Esophagus muscularis mucosa (tissue), 4 donors: ENCODE data around the gene RBBP9. TPM values are rescaled to one million over a fixed set of nuclear protein-coding genes. Genes with fewer than 3 reads are reported as not detected.
"Not testable (repeated sequence)": the region's sequence is repeated elsewhere in the genome, so short reads cannot be mapped to it uniquely, and the experiment has no call there.

ENCODE experiments used
- DNase-seq: peaks from one replicate; pipeline ENCODE4 v3.0.0-alpha.2; 2017; ENCODE audit errors: extremely low spot score
- H3K27ac ChIP-seq, 4 donors: fragments of 200-600 bp; sonication (generic); replicated peaks in 1 of 4; 1 replicate in 3 of 4; 2 replicates in 1 of 4; pipeline ENCODE4 v1.5.1; 2016 to 2019; ENCODE audit warnings: mild to moderate bottlenecking in 1 of 4
- H3K27me3 ChIP-seq, 4 donors: fragments of 200-600 bp; sonication (generic); one replicate each; pipeline versions ENCODE4 v1.5.1 to v1.6.0; 2016 to 2019
- H3K36me3 ChIP-seq, 4 donors: fragments of 200-600 bp; sonication (generic); one replicate each; pipeline ENCODE4 v1.5.1; 2016 to 2019
- H3K4me1 ChIP-seq, 4 donors: fragments of 200-600 bp; sonication (generic); one replicate each; pipeline ENCODE4 v1.5.1; 2016 to 2019
- H3K4me3 ChIP-seq, 4 donors: fragments of 200-600 bp; sonication (generic); 1 replicate in 2 of 4; 2 replicates in 2 of 4; pipeline ENCODE4 v1.5.1; 2016 to 2019; ENCODE audit warnings: mild to moderate bottlenecking in 4 of 4, moderate library complexity in 1 of 4
- H3K9me3 ChIP-seq, 4 donors: fragments of 200-600 bp; sonication (generic); 1 replicate in 3 of 4; 2 replicates in 1 of 4; pipeline ENCODE4 v1.5.1; 2016 to 2019
- CTCF ChIP-seq, 3 experiments: fragments of 200-600 bp in 2 of 3; fragments of 450-650 bp in 1 of 3; sonication (generic) in 2 of 3; IDR thresholded peaks; one replicate each; pipeline ENCODE4 v1.5.1; 2017 to 2019; ENCODE audit warnings: antibody characterized with exemption in 3 of 3, mild to moderate bottlenecking in 2 of 3, moderate library complexity in 1 of 3
- EP300 ChIP-seq: sonication (generic); formaldehyde crosslinking; IDR thresholded peaks from one replicate; pipeline ENCODE4 v1.6.1; 2017; ENCODE audit warnings: antibody characterized with exemption
- POLR2A ChIP-seq: fragments of 450-650 bp; IDR thresholded peaks from one replicate; pipeline ENCODE4 v1.6.1; 2017; ENCODE audit warnings: antibody characterized with exemption, moderate library complexity, mild to moderate bottlenecking, low read depth
- POLR2AphosphoS5 ChIP-seq, 2 donors: sonication (generic); formaldehyde crosslinking; IDR thresholded peaks; one replicate each; pipeline ENCODE4 v1.6.1; 2017; ENCODE audit warnings: antibody characterized with exemption in 2 of 2
- WGBS: methylation state at CpG from one replicate; pipeline ENCODE4 v1.1.5; 2018; 5-methylcytosine and 5-hydroxymethylcytosine counted together
- intact Hi-C: fragments of 100-400 bp; cut with DNase I; formaldehyde crosslinking; loops from one replicate; pipeline ENCODE4 v1.15.1; 2023
- total RNA-seq, 4 donors: library from RNA; depleted of rRNA; stranded (reverse); fragments of >200 nt; gene quantifications; one replicate each; pipeline versions ENCODE4 v1.1.0 to v1.2.1, GENCODE V29; 2016

Gene RBBP9
- total RNA-seq, 4 donors from 2014 or later = 13.7 to 16.7 (median 15.3) TPM

GRCh38 chr20:18511571-18511970, 14.5 kb upstream of the RBBP9 start:
- no peaks in the 10 kb centered on the region for H3K9me3 ChIP-seq
- peaks cover 14 to 20% (median 18%) of the 10 kb centered on the region in 4 donors for H3K4me1 ChIP-seq
- intact Hi-C loops = no loop called here
- H3K4me3 ChIP-seq = no peak overlapping the region
- 70% methylated on average over 1 of the region's 1 CpG for WGBS
- no peaks in the 10 kb centered on the region for H3K27me3 ChIP-seq
- no peak for DNase-seq
- H3K36me3 ChIP-seq = peaks cover 14 to 66% (median 42%) of the 10 kb centered on the region in 4 donors
- no peak for TF ChIP-seq POLR2A
- no peak overlapping the region for H3K27ac ChIP-seq

- Histone ChIP-seq H3K27me3 (peaks cover 0 to 24% (median 0%) of the 10 kb centered on the region in 4 donors), H3K36me3 (peaks cover 0 to 26% (median 13%) of the 10 kb centered on the region in 4 donors), H3K27ac (peak within 1 kb of the TSS; percentile 89 to 96 (median 96)), H3K4me3 (peak within 1 kb of the TSS; percentile 69 to 89 (median 84)), H3K4me1 (peaks cover 14 to 20% (median 18%) of the 10 kb centered on the region in 4 donors), H3K9me3 (no peaks in the 10 kb centered on the region)
- TF ChIP-seq CTCF (IDR thresholded peaks at IDR 0.05) = no peak
- peak; percentile 38 for TF ChIP-seq POLR2A
- TF ChIP-seq EP300 = no peak
- TF ChIP-seq POLR2AphosphoS5 (IDR thresholded peaks at IDR 0.05) = peak; percentile 91 to 96
- DNase-seq = peak; percentile 99
- WGBS = 0% methylated on average over 51 of the region's 69 CpGs
- intact Hi-C loops = loop anchor here (5.0 kb wide), 2 partner anchors 40 to 60 kb away; partner anchors contain the start of genes DZANK1, POLR3F and SMIM26
Observed at GRCh38 chr20:18507218-18508191, 10.5 kb upstream of the RBBP9 start, which contains the start of gene SEC23B. Gene SEC23B (plus strand): TSS chr20:18507940. CDS start chr20:18510836, 2,896 bp downstream.

GRCh38 chr20:18506744-18507143, 9.7 kb upstream of the RBBP9 start:
- H3K27ac ChIP-seq = peak overlapping the region; percentile 89 to 96 (median 96)
- WGBS = 65% methylated on average over 8 of the region's 8 CpGs
- intact Hi-C loops = loop anchor here (5.0 kb wide), 2 partner anchors 39 to 61 kb away; partner anchors contain the start of genes DZANK1, POLR3F and SMIM26
- H3K4me3 ChIP-seq = peak overlapping the region; percentile 69 to 89 (median 84)
- no peak for TF ChIP-seq POLR2A
- TF ChIP-seq POLR2AphosphoS5 (IDR thresholded peaks at IDR 0.05) = no peak
- no peak for TF ChIP-seq CTCF (IDR thresholded peaks at IDR 0.05)
- H3K4me1 ChIP-seq = peaks cover 14 to 20% (median 18%) of the 10 kb centered on the region in 4 donors
- H3K27me3 ChIP-seq = peaks cover 0 to 28% (median 0%) of the 10 kb centered on the region in 4 donors
- peaks cover 0 to 21% (median 10%) of the 10 kb centered on the region in 4 donors for H3K36me3 ChIP-seq
- no peaks in the 10 kb centered on the region for H3K9me3 ChIP-seq
- DNase-seq = no peak

GRCh38 chr20:18504479-18505060, 7.5 kb upstream of the RBBP9 start:
- Histone ChIP-seq H3K4me1 (peaks cover 14 to 20% (median 18%) of the 10 kb centered on the region in 4 donors), H3K4me3 (peak overlapping the region in 1 of 4 donors; percentile 7), H3K36me3 (peaks cover 0 to 1% (median under 1%) of the 10 kb centered on the region in 4 donors), H3K27ac (no peak overlapping the region), H3K9me3 (no peaks in the 10 kb centered on the region), H3K27me3 (peaks cover 0 to 30% (median 0%) of the 10 kb centered on the region in 4 donors)
- 78% methylated on average over 17 of the region's 31 CpGs for WGBS
- intact Hi-C loops = loop anchor here (5.0 kb wide), 2 partner anchors 37 to 63 kb away; partner anchors contain the start of genes DZANK1, POLR3F and SMIM26
- DNase-seq = no peak
- TF ChIP-seq POLR2AphosphoS5 (IDR thresholded peaks at IDR 0.05) = no peak
- TF ChIP-seq CTCF (IDR thresholded peaks at IDR 0.05) = no peak
- TF ChIP-seq EP300 = no peak
- no peak for TF ChIP-seq POLR2A

GRCh38 chr20:18501672-18502071, 4.6 kb upstream of the RBBP9 start:
- H3K27ac ChIP-seq, H3K4me3 ChIP-seq, H3K36me3 ChIP-seq, H3K9me3 ChIP-seq, intact Hi-C loops, H3K4me1 ChIP-seq, DNase-seq: not testable (repeated sequence)
- 65% methylated on average over 1 of the region's 1 CpG for WGBS
- H3K27me3 ChIP-seq = peaks cover 0 to 30% (median 0%) of the 10 kb centered on the region in 4 donors
